IPS DF 19.7 (cell line): ENCODE measurements around the gene PAPSS2.
"Not testable (repeated sequence)": the region's sequence is repeated elsewhere in the genome, so short reads cannot be mapped to it uniquely, and the experiment has no call there.

Experiments used
- DNase-seq: peaks from one replicate; pipeline ENCODE4 v3.0.0-alpha.2; 2013; ENCODE audit warnings: low read depth, low spot score

The PAPSS2 gene

GRCh38 chr10:87659571-87660483 is at the start of gene PAPSS2:
Gene PAPSS2 (plus strand): TSS chr10:87659878. CDS start chr10:87659982, 104 bp downstream.
- no peak for DNase-seq

GRCh38 chr10:87611341-87611740 is 48.3 kb upstream of the PAPSS2 start:
- DNase-seq: not testable (repeated sequence)

GRCh38 chr10:87612115-87612514 is 47.6 kb upstream of the PAPSS2 start:
- DNase-seq: no peak

DNA sequence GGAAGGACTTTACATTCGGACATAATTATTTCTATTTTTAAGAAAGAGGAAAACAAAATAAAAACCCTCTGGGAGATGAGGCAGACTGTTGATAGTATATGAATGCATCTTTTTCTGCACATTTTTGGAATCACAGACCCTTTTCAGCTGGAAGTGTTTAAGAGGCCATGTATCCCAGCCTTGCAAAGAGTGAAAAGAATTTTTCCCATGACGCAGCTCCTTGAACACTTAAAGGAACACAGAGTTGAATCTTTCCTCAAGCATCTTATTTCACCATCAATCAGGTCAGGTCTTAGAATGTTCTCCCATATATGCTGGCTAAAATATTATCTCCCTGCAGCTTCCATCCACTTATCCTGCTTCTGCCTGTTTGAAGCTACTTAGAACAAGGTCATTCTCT is 45.9 kb upstream of the PAPSS2 start:
- DNase-seq: no peak

DNA sequence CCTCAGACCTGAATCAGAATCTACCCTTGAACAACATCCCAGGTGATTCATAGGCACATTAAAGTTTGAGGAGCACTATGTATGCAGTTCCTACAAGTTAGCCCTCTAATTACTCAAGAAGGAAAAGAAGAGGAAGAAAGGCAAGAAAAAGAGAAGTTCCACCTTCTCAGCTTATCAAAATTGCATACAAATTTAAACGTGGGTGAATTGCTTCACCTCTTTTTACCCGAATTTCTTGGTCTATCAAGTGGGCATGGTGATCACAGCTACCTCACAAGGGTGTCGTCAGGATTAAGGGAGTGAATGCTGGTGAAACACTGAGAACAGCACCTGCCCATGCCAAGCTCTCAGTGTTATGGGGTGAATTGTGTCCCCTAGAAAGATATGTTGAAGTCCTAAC is 43.8 kb upstream of the PAPSS2 start:
- no peak for DNase-seq

GRCh38 chr10:87617503-87617902 is 42.2 kb upstream of the PAPSS2 start:
- no peak for DNase-seq

DNA sequence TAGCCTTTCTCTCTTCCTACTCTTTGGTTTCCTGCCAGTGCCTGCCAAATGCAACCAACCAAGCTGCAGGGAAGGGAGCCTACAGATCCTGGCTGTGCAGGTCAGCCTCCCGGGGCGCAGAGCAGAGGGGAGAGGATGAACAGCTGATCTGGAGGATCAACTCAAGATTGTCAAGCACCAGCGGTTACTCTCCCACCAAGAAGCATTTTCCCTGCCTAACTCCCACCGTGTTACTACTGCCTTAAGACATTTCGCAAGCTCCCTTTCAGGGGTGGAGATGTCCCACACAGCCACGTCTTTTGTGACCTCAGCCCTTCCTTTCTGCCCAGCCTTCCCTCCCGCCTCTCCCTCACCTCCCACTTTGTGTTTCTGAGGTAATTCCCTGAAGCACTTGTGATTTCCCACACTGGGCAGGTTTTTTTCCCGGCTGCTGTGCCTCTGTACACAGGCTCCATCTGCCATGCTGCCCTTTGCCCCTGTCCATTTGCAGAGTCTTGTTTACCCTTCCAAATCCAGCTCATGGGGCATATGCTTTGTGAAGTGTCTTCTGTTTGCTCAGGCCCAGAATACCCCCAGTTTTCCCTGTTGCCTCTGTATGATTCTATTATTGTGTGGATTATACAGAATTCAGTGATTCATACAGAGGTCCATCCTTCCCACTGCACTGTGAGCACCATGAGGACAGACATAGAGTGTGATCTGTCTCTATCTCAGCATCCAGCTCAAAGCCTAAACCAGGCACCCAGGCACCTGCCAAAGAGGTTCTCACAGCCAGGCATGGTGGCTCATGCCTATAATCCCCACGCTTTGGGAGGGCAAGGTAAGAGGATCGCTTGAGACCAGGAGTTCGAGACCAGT is 40.9 kb upstream of the PAPSS2 start:
- DNase-seq: no peak

- no peak for DNase-seq
These were observed 40.0 kb upstream of the PAPSS2 start for GRCh38 chr10:87619705-87620104.

- DNase-seq: not testable (repeated sequence)
These were observed 38.2 kb upstream of the PAPSS2 start for GRCh38 chr10:87621440-87621839.

GRCh38 chr10:87622314-87623004 is 37.2 kb upstream of the PAPSS2 start:
- no peak for DNase-seq

GRCh38 chr10:87623191-87623590 is 36.5 kb upstream of the PAPSS2 start:
- no peak for DNase-seq

- DNase-seq: no peak
These were observed 34.0 kb upstream of the PAPSS2 start for GRCh38 chr10:87625661-87626060.

DNA sequence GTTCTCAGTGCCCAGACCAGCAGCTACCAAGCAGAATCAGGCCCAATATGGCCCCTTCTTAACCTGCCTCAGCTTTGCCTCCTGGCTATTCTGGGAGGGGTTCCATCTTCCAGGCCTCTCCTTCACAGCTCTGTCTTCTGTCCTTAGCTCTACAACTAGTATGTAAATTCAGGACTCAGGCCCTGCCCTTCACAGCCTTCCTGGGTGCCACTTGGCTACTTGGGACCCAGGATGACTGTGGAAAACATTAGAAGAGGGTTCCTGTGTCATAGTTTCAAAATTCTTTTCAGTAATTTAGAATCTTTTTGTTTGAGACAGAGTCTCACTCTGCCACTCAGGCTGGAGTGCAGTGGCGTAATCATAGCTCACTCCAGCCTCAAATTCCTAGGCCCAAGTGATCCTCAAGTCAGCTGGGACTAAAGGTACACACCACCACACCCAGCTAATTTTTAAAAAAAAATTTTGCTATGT is 33.2 kb upstream of the PAPSS2 start:
- no peak for DNase-seq

DNA sequence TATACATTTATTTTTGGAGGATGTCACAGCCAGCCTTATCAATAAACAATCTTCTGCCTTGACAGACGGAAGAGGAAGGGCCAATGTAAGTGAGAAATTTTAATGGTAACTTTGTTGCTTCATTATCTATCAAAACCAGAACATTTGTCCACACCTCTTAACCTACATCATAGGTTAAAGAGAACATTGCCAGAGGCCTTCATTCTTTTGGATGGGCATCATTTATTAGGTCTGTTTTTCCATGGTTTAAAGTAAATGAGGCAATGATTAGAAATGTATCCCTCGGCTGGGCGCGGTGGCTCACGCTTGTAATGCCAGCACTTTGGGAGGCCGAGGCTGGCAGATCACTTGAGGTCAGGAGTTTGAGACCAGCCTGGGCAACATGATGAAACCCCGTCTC is 29.5 kb upstream of the PAPSS2 start:
- no peak for DNase-seq

DNA sequence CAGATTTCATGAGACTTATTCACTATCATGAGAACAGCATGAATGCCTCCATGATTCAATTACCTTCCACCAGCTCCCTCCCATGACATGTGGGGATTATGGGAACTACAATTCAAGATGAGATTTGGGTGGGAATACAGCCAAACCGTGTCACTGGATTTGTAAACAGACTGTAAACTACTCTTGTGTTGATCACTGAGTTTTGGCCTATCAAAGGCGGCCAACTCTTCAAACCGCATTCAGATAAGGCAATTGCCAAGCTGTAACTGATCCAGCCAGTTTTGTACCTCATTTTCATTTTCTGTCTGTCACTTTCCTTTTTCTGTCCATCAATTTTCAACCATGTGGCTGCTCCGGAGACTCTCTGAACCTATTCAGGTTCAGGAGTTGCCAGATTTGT is 27.2 kb upstream of the PAPSS2 start:
- DNase-seq: no peak

DNA sequence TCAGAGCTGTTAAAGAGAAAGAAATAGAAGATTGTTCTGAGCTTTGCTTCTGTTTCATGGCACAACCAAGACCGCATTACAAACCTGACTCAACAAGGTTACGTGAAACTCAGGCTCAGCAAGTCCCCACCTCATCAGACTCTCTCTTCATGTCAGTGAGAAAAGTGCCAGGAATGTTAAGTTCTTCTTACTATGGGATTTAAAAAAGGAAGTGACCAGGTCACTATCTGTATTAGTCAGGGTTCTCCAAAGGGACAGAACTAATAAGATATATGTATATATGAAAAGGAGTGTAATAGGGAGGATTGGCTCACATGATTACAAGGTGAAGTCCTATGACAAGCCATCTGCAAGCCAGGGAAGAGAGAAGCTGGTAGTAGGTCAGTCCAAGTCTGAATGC is 25.4 kb upstream of the PAPSS2 start:
- no peak for DNase-seq

DNA sequence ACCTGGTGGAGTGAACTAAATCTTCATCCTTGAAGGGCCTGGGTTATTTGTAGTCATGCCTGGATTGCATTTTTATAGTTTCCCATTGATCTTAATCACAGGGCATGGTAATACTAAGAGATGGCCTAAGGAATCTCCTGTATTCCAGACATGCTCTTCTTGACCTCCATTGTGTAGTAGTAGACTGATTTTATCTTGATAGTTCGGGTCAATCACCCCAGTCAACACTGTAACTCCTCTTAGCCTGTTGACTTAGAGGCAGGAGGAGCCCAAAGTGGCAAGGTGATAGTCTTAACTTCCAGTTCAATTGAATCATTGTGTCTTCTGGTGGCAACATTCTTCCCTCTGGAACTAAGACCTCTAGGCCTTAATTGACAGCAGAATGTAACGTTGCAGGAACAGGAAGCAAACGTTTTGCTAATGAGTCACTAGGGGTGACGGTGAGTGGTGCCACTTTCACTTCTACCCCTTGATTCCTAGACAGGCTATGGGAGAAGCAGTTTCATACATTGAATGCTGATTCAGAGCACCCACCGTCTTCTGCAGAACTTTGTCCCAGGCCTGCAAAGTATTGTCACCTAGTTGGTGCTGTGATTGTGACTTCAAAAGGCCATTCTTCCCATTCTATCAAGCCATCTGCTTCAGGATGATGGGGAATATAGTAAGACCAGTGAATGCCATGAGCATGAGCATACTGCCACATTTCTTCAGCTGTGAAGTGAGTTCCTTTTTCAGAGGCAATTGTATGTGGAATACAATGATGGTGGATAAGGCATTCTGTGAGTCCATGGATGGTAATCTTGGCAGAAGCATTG is 24.0 kb upstream of the PAPSS2 start:
- no peak for DNase-seq

DNA sequence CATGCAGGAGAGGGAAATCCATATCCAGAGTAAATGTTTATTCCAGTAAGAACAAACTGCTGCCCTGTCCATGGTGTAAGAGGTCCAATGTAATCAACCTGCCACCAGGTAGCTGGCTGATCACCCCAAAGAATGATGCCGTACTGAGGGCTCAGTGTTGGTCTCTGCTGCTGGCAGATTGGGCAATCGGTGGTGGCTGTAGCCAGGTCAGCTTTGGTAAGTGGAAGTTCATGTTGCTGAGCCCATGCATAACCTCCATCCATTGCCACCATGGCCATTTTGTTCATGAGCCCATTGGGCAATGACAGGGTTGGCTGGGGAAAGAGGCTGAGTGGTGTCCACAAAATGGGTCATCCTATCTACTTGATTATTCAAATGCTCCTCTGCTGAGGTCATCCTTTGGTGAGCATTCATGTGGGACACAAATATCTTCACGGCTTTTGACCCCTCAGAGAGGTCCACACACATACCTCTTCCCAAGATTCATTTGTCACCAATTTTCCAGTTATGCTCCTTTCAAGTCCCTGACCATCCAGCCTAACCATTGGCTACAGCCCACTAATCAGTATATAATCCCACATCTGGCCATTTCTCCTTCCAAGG is 23.3 kb upstream of the PAPSS2 start:
- no peak for DNase-seq

GRCh38 chr10:87639493-87639892 is 20.2 kb upstream of the PAPSS2 start:
- DNase-seq: no peak

DNA sequence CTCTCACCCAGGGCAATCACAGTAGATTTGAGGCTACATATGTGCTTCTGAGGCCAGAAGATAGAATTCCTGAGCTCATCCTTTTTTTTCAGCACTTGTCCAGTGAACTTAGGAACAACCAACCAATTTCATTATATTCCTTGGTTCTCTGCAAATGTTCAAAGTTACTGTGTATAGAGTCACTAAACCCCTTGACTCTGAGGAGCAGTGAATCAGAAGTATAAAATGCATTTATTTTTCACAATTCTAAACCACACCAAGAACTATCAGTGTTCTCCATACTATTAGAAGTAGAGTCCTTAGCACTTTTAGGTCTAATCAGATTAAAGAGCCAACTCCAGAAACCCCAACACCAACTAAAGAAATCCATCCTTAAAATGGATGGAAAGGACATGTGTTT is 19.6 kb upstream of the PAPSS2 start:
- DNase-seq: no peak

GRCh38 chr10:87642486-87642885 is 17.2 kb upstream of the PAPSS2 start:
- DNase-seq: no peak
